Adrenal gland (tissue), 5 donors: ENCODE measurements around the gene CEP70.
"Not testable (repeated sequence)": the region's sequence is repeated elsewhere in the genome, so short reads cannot be mapped to it uniquely, and the experiment has no call there.

Source experiments
- POLR2A ChIP-seq, 2 donors: fragments of 450-650 bp; IDR thresholded peaks; one replicate each; pipeline ENCODE4 v1.6.1; 2017; ENCODE audit warnings: antibody characterized with exemption in 2 of 2, mild to moderate bottlenecking in 2 of 2, moderate library complexity in 1 of 2
- TF ChIP-seq, protein P1 (sequence below), 6 experiments: fragments of 450-650 bp in 4 of 6; fragments of 200-600 bp in 2 of 6; sonication (generic) in 1 of 6; IDR thresholded peaks; 1 replicate in 5 of 6; 2 replicates in 1 of 6; pipeline versions ENCODE4 v1.5.1 to v1.8.0; 2016 to 2021; ENCODE audit warnings: antibody characterized with exemption in 6 of 6, mild to moderate bottlenecking in 2 of 6, moderate library complexity in 1 of 6
- donor health status: DM: no; HTN: no; CAD: no.

DNA sequence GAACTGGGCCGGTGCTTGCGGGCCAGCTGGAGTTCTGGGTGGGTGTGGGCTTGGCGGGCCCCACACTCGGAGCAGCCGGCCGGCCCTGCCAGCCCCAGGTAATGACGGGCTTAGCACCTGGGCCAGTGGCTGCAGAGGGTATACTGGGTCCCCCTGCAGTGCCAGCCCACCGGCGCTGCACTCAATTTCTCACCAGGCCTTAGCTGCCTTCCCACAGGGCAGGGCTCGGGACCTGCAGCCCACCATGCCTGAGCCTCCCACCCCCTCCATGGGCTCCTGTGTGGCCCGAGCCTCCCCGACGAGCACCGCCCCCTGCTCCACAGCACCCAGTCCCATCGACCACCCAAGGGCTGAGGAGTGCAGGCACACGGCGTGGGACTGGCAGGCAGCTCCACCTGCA, 109.4 kb downstream of the CEP70 start:
- TF ChIP-seq, protein P1, sequence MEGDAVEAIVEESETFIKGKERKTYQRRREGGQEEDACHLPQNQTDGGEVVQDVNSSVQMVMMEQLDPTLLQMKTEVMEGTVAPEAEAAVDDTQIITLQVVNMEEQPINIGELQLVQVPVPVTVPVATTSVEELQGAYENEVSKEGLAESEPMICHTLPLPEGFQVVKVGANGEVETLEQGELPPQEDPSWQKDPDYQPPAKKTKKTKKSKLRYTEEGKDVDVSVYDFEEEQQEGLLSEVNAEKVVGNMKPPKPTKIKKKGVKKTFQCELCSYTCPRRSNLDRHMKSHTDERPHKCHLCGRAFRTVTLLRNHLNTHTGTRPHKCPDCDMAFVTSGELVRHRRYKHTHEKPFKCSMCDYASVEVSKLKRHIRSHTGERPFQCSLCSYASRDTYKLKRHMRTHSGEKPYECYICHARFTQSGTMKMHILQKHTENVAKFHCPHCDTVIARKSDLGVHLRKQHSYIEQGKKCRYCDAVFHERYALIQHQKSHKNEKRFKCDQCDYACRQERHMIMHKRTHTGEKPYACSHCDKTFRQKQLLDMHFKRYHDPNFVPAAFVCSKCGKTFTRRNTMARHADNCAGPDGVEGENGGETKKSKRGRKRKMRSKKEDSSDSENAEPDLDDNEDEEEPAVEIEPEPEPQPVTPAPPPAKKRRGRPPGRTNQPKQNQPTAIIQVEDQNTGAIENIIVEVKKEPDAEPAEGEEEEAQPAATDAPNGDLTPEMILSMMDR (IDR thresholded peaks at IDR 0.05) = not testable (repeated sequence)
- TF ChIP-seq POLR2A (IDR thresholded peaks at IDR 0.05) = not testable (repeated sequence)
